GM19438 (cell line): ENCODE measurements around the gene RSAD2.
A peak's percentile ranks its signal among the peaks of the same experiment; 100 is the strongest.
"Not testable (repeated sequence)": the region's sequence is repeated elsewhere in the genome, so short reads cannot be mapped to it uniquely, and the experiment has no call there.

Experiments
- ATAC-seq: cut with Tn5 transposase; IDR thresholded peaks from one replicate; pipeline ENCODE4 v1.9.1; 2021; ENCODE audit warnings: low read depth; ENCODE audit not compliant: unreplicated experiment

The RSAD2 gene

GRCh38 chr2:6877402-6878304, at the start of gene RSAD2:
RSAD2 (plus strand) TSS chr2:6877777; CDS start chr2:6877801, 24 bp downstream.
- ATAC-seq: peak; percentile 73

DNA sequence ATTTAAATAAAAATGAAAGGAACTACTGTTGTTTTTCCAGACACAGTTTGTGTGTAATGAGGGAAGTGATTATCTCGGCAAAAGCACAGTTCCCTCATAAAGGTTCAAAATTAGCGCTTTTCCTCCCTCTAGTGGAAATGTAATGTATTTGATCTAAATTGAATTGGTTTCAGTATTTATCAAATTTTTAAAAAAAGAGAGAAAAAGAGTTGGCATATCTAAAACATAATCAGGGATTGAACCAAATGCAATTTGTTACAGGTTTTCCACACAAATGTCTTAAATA, 49.3 kb upstream of the RSAD2 start:
- ATAC-seq: no peak

DNA sequence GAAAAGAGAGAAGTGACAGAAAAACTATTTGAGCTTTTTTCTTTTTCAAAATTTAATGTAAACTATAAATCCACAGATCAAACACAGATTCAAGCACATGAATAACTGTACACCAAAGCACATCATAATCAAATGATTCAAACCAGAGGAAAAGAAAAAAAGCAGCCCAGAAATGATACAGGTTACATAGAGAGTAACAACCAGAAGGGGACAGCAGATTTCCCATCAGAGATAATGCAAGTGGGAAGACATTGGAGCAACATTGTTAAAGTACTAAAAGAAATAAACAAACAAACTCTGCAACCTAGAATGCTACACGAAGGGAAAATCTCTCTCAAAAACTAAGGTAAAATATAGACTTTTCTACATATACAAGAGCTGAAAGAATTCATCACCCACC, 46.3 kb upstream of the RSAD2 start:
- no peak for ATAC-seq

- ATAC-seq: no peak
Observed at GRCh38 chr2:6832596-6833299, 44.8 kb upstream of the RSAD2 start.

- ATAC-seq: no peak
Observed at GRCh38 chr2:6833300-6833604, 44.3 kb upstream of the RSAD2 start.

DNA sequence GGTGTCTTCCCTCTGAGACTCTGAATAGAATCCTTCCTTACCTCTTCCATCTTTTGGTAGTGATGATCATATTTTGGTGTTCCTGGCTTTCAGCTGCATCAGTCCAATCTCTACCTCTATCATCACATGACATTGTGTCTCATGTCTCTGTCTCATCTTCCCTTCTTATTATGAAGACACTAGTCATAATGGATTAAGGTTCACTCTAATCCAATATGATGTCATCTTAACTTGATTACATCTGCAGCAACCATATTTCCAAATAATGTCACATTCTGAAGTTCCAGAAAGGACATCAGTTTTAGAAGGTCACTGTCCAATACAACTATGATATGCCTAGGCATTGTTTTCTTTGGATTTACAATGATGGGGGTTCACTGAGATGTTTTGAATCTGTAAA, 43.4 kb upstream of the RSAD2 start:
- ATAC-seq: no peak

DNA sequence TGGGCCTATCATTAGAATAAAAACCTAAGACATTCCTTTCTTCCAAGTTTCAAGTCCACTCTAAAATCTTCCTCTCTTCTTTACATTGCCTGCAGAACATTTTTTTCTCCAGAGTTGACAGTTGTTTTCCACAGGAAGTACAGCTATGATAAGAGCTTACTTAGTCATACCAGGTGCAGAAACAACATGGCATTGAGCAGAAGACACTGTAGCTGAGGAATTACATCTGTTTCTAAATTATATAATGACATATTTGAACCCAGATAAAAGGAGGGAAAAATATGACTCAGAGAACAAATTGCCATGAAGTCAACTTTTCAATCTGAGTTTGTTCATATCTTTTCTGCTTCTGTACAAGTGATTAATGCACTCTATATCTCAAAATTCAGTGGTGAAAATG, 42.1 kb upstream of the RSAD2 start:
- no peak for ATAC-seq

GRCh38 chr2:6838673-6839319, 38.8 kb upstream of the RSAD2 start:
- ATAC-seq: no peak

- ATAC-seq: no peak
Observed at GRCh38 chr2:6841537-6842287, 35.9 kb upstream of the RSAD2 start.

DNA sequence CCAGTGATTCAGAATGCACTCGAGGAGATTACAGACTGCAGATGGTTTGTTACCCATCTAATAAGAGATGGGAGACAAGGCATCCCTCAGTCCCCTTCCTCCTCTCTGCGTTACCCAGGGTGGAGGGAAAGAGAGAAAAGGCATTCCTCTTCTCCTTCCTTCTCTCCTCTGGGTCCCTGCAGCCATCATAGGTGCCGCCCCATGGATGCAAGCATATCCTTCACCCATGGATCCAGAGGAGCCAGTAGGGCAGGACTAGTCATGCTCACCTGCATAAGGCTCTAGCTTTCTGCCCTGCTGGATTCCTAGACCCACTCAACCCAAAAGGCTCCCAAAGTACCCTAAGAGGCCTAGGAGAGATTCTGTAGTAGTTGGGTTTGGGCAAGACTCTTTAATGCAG, 32.3 kb upstream of the RSAD2 start:
- no peak for ATAC-seq

GRCh38 chr2:6845903-6846302, 31.7 kb upstream of the RSAD2 start:
- no peak for ATAC-seq

GRCh38 chr2:6846540-6846939, 31.0 kb upstream of the RSAD2 start:
- ATAC-seq: no peak

DNA sequence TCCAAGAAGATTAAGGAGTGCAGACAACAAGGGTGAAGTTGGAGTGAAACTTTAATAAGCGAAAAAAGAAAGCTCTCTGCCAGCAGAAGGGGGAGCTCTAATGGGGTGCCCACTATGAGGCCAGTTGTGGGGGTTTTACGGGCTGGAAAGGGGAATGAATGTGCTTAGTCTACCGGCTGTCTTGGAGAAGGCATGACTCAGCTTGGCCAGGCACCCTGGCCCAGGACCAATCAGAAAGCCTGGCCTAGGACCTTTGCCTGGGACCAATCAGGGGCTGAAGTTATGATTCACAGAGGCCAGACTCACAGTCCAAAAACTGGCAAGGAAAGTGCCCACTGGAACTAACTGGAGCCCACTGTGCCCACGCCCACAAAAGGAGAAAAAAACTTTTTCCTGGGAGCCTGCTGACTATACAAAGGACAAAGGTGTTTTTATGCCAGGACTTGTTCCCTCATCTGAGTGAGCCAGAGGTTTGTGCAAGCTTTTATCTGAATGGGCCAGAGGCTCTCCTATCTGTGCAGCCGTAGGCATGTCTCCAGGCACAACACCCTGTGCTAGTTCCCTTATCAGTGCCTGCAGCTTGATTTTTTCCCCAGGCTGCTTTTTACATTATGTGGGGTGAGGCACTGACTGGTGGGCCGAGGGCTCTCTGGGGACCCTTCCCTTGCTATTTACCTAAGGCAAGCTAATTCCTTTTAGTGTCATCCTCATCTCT, 30.5 kb upstream of the RSAD2 start:
- no peak for ATAC-seq

- no peak for ATAC-seq
Observed at GRCh38 chr2:6852195-6852594, 25.4 kb upstream of the RSAD2 start.

DNA sequence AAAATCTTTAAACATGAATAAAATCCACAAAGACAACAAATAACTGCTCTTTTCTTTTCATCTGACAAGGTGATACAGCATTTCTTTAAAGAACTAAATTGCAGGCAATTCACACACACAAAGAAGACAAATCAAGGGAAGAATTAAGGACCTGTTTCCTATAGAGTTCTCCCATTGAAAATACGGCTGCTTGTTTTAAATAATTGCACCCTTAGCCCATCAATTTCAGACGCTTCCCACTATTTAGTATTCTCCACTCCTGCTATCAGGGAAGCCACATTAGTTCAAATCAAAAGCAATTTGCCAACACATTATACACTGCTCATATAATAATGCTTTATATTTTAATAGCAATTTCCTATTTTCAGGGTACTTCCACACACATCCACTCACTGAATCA, 23.2 kb upstream of the RSAD2 start:
- ATAC-seq: no peak

DNA sequence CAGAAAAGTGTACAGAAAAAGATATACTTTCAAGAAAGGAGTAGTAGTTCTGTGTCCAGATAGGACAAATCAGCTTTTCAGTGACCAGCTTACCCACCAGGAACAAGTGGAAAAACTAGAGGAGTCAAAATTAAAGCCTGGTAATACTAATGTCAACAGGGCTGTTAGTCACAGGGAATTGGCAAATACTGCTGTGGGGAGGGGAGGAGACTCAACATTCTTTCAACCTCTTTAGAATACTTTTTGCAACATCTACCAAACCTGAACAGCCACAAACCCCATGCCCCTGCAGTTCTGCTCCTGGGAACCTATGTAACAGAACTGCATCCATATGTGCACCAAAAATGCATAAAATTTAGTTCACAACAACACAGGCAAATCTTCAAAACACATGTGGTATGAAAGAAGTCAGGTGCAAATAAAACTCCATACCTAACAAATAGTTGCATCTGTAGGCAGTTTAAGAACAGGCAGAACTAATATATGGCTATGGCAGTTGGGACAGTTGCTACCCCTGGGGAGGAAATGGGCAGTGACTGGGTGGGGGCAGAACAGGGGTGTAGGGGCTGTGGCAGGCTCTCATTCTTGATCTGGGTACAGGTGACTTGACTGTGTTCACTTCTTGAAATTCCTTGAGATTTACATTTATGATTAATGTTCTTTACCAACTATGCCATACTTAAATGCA, 21.6 kb upstream of the RSAD2 start:
- no peak for ATAC-seq

- ATAC-seq: no peak
Observed at GRCh38 chr2:6856548-6856920, 21.0 kb upstream of the RSAD2 start.

- not testable (repeated sequence) for ATAC-seq
Observed at GRCh38 chr2:6858466-6859027, 19.0 kb upstream of the RSAD2 start.

GRCh38 chr2:6860296-6860695, 17.3 kb upstream of the RSAD2 start:
- no peak for ATAC-seq

DNA sequence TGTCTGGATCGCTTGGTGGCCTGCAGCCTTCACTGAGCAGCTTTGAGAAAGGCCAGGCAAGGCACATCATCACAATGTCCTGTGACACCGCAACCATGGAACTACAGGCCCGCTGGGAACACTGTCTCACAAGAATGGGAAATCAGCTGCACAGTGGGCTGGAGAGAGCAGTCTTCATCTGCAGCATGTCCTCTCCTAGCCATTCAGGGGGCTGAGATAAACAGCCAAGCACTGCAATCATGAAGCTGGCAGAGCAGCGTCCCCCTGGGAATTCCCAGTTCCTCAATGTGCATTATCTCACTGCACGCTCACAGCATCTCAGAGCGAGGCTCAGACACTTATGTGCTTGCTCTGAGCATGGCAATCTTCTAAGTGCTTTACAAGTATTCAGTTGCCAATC, 13.8 kb upstream of the RSAD2 start:
- ATAC-seq: no peak
